ENCODE data around the gene HS3ST3A1. TPM values are rescaled to one million over a fixed set of nuclear protein-coding genes. Genes with fewer than 3 reads are reported as not detected.

The HS3ST3A1 gene
- total RNA-seq, 1 donor from 2014 or later: 4.1 TPM

DNA sequence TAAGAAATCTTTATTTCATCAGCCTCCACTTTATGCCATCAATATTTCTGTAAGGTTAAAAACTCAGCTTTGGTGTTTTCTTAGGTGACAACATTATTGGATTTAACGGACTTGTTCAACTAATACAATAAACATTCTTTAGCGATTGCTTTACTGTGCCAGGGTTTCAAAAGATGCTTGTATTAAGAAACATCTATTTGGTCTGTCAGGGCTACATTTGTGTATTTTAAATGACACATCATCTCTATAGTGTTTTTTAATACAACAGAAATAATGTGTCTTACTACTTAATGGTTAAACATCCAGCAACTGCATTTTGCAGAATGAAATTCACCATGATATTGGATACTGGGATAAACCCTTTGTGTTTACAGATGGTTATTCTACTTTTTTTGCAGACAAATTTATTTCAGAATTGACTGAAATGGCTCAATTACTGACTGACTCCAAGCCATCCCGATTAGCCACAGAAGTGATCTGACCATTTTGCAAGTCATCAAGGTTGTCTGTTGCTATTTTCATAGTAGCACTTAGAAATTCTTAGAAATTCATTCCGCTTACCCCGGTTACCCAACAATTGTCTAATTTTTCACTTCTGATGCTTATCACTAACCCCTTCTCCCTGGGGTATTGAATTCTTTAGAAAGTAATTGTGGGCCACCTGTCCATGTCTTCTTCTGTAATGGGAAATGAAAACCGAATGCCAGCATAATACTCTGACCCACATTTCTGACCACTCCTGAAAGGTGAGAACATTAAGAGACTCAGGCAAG lies 63.7 kb downstream of the HS3ST3A1 start:
- Mint-ChIP-seq H3K4me3 (no peak overlapping the region), H3K27ac (no peak overlapping the region), H3K27me3 (ENCODE audit: insufficient read depth) (no peaks in the 10 kb centered on the region), H3K36me3 (ENCODE audit: low read depth) (no peaks in the 10 kb centered on the region), H3K4me1 (ENCODE audit: low read depth) (no peaks in the 10 kb centered on the region), H3K9me3 (no peaks in the 10 kb centered on the region)
- DNase-seq (ENCODE audit: low spot score): no peak
- intact Hi-C loops (cut with micrococcal nuclease): no loop called here

- Mint-ChIP-seq H3K4me1 (ENCODE audit: low read depth) (no peaks in the 10 kb centered on the region), H3K4me3 (no peak overlapping the region), H3K27ac (no peak overlapping the region), H3K36me3 (ENCODE audit: low read depth) (no peaks in the 10 kb centered on the region), H3K27me3 (ENCODE audit: insufficient read depth) (no peaks in the 10 kb centered on the region), H3K9me3 (no peaks in the 10 kb centered on the region)
- DNase-seq (ENCODE audit: low spot score): no peak
- intact Hi-C loops (cut with micrococcal nuclease): no loop called here
Observed at GRCh38 chr17:13537167-13537731, 64.5 kb downstream of the HS3ST3A1 start.

- no peak overlapping the region for H3K4me3 Mint-ChIP-seq
- no peaks in the 10 kb centered on the region for H3K9me3 Mint-ChIP-seq
- no peaks in the 10 kb centered on the region for H3K27me3 Mint-ChIP-seq (ENCODE audit: insufficient read depth)
- DNase-seq (ENCODE audit: low spot score): no peak
- H3K4me1 Mint-ChIP-seq (ENCODE audit: low read depth): no peaks in the 10 kb centered on the region
- intact Hi-C loops (cut with micrococcal nuclease): no loop called here
- no peaks in the 10 kb centered on the region for H3K36me3 Mint-ChIP-seq (ENCODE audit: low read depth)
- no peak overlapping the region for H3K27ac Mint-ChIP-seq
Observed at GRCh38 chr17:13534946-13535345, 66.8 kb downstream of the HS3ST3A1 start.

GRCh38 chr17:13531721-13532120 lies 70.0 kb downstream of the HS3ST3A1 start:
- no peak for DNase-seq (ENCODE audit: low spot score)
- intact Hi-C loops (cut with micrococcal nuclease): no loop called here
- H3K27ac Mint-ChIP-seq: no peak overlapping the region
- H3K27me3 Mint-ChIP-seq (ENCODE audit: insufficient read depth): peaks cover 2% of the 10 kb centered on the region
- H3K36me3 Mint-ChIP-seq (ENCODE audit: low read depth): no peaks in the 10 kb centered on the region
- H3K4me1 Mint-ChIP-seq (ENCODE audit: low read depth): no peaks in the 10 kb centered on the region
- H3K4me3 Mint-ChIP-seq: no peak overlapping the region
- H3K9me3 Mint-ChIP-seq: no peaks in the 10 kb centered on the region

DNA sequence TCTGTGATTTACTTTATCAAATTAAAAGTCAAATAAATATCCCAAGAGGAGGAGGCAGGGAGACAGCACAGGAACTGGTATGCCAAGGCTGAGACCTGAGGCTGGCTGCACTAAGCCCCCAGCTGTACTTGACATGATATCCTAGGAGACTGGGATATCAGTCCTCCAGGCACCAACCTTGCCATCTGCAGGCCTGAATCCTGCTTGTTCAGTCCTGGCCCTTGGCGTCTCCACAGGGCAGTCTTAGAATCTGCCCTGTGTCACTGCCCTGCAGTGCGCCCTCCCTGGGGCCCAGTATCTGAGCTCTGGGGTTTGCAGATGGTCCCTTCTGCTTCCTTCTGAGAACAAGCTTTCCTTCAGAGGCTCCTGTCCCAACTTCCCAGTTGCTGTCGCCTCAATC lies 75.9 kb downstream of the HS3ST3A1 start:
- Mint-ChIP-seq H3K9me3 (no peaks in the 10 kb centered on the region), H3K4me1 (ENCODE audit: low read depth) (no peaks in the 10 kb centered on the region), H3K4me3 (no peak overlapping the region), H3K36me3 (ENCODE audit: low read depth) (no peaks in the 10 kb centered on the region), H3K27me3 (ENCODE audit: insufficient read depth) (peaks cover 2% of the 10 kb centered on the region), H3K27ac (no peak overlapping the region)
- intact Hi-C loops (cut with micrococcal nuclease): no loop called here
- no peak for DNase-seq (ENCODE audit: low spot score)

- intact Hi-C loops (cut with micrococcal nuclease): no loop called here
- no peak for DNase-seq (ENCODE audit: low spot score)
- no peaks in the 10 kb centered on the region for H3K9me3 Mint-ChIP-seq
- no peaks in the 10 kb centered on the region for H3K4me1 Mint-ChIP-seq (ENCODE audit: low read depth)
- no peak overlapping the region for H3K27ac Mint-ChIP-seq
- no peak overlapping the region for H3K4me3 Mint-ChIP-seq
- H3K36me3 Mint-ChIP-seq (ENCODE audit: low read depth): no peaks in the 10 kb centered on the region
- no peaks in the 10 kb centered on the region for H3K27me3 Mint-ChIP-seq (ENCODE audit: insufficient read depth)
Observed at GRCh38 chr17:13523164-13523563, 78.6 kb downstream of the HS3ST3A1 start.

- H3K27ac Mint-ChIP-seq: no peak overlapping the region
- no peaks in the 10 kb centered on the region for H3K27me3 Mint-ChIP-seq (ENCODE audit: insufficient read depth)
- H3K36me3 Mint-ChIP-seq (ENCODE audit: low read depth): no peaks in the 10 kb centered on the region
- DNase-seq (ENCODE audit: low spot score): no peak
- no peaks in the 10 kb centered on the region for H3K9me3 Mint-ChIP-seq
- H3K4me3 Mint-ChIP-seq: no peak overlapping the region
- no peaks in the 10 kb centered on the region for H3K4me1 Mint-ChIP-seq (ENCODE audit: low read depth)
- intact Hi-C loops (cut with micrococcal nuclease): no loop called here
Observed at GRCh38 chr17:13522749-13523148, 79.0 kb downstream of the HS3ST3A1 start.

DNA sequence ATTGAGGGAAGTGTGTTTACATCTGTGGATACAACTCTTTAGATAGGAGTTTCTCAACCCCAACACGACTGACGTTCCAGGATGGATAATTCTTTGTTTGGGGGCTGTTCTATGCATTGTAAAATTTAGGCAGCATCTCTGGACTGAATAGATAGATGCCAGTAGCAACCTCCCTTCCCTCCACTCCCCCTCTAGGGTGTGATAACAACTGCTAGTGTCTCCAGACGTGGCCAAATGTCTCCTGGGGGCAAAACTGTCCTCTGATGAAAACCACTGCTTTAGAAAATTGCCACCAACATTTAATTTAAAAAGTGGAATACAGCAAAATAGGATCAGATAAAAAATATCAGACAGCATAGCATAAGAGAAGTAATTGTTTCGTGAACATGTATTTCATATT lies 79.9 kb downstream of the HS3ST3A1 start:
- Mint-ChIP-seq H3K9me3 (no peaks in the 10 kb centered on the region), H3K27ac (no peak overlapping the region), H3K4me1 (ENCODE audit: low read depth) (no peaks in the 10 kb centered on the region), H3K4me3 (no peak overlapping the region), H3K27me3 (ENCODE audit: insufficient read depth) (no peaks in the 10 kb centered on the region), H3K36me3 (ENCODE audit: low read depth) (no peaks in the 10 kb centered on the region)
- DNase-seq (ENCODE audit: low spot score): no peak
- intact Hi-C loops (cut with micrococcal nuclease): no loop called here

DNA sequence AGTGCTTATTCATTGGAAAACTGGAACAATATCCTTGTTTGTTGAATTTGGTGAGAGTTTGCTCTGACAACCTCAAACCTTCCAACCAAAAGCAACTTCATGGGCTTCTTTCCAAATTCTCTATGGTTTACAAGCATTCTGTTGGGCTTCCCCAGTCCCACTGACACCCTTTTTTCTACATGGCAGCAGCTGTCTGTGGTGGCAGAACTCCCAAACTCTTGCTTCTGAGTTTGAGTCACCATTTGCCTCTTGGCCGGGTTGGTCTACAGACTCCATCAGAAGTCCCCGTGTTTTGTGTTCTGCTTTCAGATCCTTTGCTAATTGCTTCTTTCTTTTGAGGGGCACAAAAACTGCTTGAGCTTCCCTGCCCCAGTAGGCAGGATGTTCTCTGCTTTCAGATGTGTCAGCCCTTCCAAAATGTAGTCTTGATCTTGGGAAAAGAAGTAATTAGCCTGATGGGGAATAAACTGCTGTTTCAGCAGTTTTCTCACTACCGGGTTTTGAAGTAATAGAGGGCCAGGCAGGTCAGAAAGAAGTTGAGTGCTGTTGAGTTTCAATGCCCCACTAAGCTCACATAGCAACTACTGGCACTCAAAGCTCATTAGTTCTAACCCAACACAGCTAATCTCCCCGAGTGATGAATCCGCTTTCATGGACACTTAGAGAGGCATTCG lies 80.7 kb downstream of the HS3ST3A1 start:
- H3K27ac Mint-ChIP-seq: no peak overlapping the region

DNA sequence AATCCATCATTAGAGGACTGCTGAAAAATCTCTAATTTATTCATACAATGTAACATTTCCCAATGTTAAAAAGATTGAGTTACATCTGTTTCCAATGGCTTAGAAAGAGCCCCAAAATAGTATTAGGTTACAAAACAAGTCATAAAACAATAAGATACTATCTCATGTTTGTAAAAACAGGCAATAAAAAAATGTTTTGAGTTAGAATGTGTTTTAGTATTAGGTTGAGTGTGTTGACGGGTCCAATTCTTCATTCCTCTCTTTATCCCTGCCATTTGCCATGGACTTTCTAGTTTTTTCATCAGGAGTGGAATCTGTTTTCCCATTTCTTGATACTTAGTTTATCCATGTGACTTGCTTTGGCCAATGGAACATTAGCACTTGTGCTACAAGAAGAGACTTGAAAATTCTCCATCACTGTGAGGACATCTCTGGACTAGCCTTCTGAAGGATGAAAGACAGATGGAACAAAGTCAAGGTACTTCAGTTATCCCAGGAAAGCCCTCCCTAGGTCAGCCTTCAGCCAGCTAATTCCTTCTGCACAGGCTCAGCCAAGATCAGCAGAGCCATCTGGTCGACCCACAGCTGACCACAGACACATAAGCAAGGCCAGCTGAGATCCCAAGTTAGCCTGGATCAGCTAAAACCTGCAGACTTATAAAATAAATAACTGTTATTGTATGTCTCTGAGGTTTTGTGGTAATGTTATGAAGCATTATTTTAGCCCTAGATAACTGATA lies 83.3 kb downstream of the HS3ST3A1 start:
- no peak overlapping the region for H3K4me3 Mint-ChIP-seq
- H3K4me1 Mint-ChIP-seq (ENCODE audit: low read depth): no peaks in the 10 kb centered on the region

More for the DNA sequence above, 80.7 kb downstream of the HS3ST3A1 start:
- intact Hi-C loops (cut with micrococcal nuclease): no loop called here
- DNase-seq (ENCODE audit: low spot score): no peak
- Mint-ChIP-seq H3K4me3 (no peak overlapping the region), H3K4me1 (ENCODE audit: low read depth) (no peaks in the 10 kb centered on the region), H3K36me3 (ENCODE audit: low read depth) (no peaks in the 10 kb centered on the region), H3K9me3 (no peaks in the 10 kb centered on the region), H3K27me3 (ENCODE audit: insufficient read depth) (no peaks in the 10 kb centered on the region)

GRCh38 chr17:13513039-13513405 lies 88.7 kb downstream of the HS3ST3A1 start:
- Mint-ChIP-seq H3K27me3 (ENCODE audit: insufficient read depth) (peaks cover 9% of the 10 kb centered on the region), H3K4me3 (no peak overlapping the region), H3K9me3 (no peaks in the 10 kb centered on the region), H3K36me3 (ENCODE audit: low read depth) (no peaks in the 10 kb centered on the region), H3K27ac (no peak overlapping the region), H3K4me1 (ENCODE audit: low read depth) (peaks cover 28% of the 10 kb centered on the region)
- DNase-seq (ENCODE audit: low spot score): no peak
- intact Hi-C loops (cut with micrococcal nuclease): no loop called here

More for the DNA sequence above, 83.3 kb downstream of the HS3ST3A1 start:
- Mint-ChIP-seq H3K27ac (no peak overlapping the region), H3K9me3 (no peaks in the 10 kb centered on the region), H3K36me3 (ENCODE audit: low read depth) (no peaks in the 10 kb centered on the region), H3K27me3 (ENCODE audit: insufficient read depth) (no peaks in the 10 kb centered on the region)
- no peak for DNase-seq (ENCODE audit: low spot score)
- intact Hi-C loops (cut with micrococcal nuclease): no loop called here

DNA sequence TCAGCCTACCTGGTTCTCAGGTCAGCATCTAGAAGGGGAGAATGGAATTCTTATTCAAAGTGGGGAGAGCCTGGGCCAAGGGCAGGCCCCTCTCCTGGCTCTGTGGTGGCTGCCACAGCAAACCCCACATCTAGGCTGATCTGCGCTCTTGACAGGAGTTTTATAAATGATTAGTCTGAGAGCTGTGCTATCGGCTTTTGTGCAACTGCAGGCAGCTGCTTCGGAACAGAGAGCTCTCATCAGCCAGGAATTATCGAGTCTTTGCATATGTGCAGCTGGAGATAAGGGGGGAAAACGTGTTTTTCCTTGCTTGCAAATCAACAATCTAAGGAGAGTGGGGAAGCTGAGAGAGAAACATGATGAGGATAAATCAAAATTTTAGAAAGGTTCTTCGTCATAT lies 91.7 kb downstream of the HS3ST3A1 start:
- H3K27me3 Mint-ChIP-seq (ENCODE audit: insufficient read depth): peaks cover 11% of the 10 kb centered on the region
- peaks cover 34% of the 10 kb centered on the region for H3K4me1 Mint-ChIP-seq (ENCODE audit: low read depth)
- no peak overlapping the region for H3K4me3 Mint-ChIP-seq
- no peak for DNase-seq (ENCODE audit: low spot score)
- no peak overlapping the region for H3K27ac Mint-ChIP-seq
- H3K36me3 Mint-ChIP-seq (ENCODE audit: low read depth): no peaks in the 10 kb centered on the region
- intact Hi-C loops (cut with micrococcal nuclease): no loop called here
- H3K9me3 Mint-ChIP-seq: no peaks in the 10 kb centered on the region

GRCh38 chr17:13509527-13509926 lies 92.2 kb downstream of the HS3ST3A1 start:
- no peaks in the 10 kb centered on the region for H3K36me3 Mint-ChIP-seq (ENCODE audit: low read depth)

More at GRCh38 chr17:13509527-13509926, 92.2 kb downstream of the HS3ST3A1 start:
- Mint-ChIP-seq H3K4me1 (ENCODE audit: low read depth) (peaks cover 34% of the 10 kb centered on the region), H3K27me3 (ENCODE audit: insufficient read depth) (peaks cover 11% of the 10 kb centered on the region), H3K27ac (no peak overlapping the region), H3K4me3 (peak overlapping the region; percentile 6), H3K9me3 (no peaks in the 10 kb centered on the region)
- DNase-seq (ENCODE audit: low spot score): no peak
- intact Hi-C loops (cut with micrococcal nuclease): no loop called here

Measured in activated T-helper 1 cell treated with anti-CD3 and anti-CD28 coated beads, Interleukin-12 subunit alpha, Interleukin-12 subunit beta, Interleukin-2, Interleukin-4 antibody, amounts not matched to agents 30 ng/mL and 10 ng/mL and 1 ng/mL, durations not matched to agents 14 hours and 24 hours and 36 hours (primary cell).